HUES6 (cell line): ENCODE measurements around the gene EPB42.

Source experiments
- H3K27ac ChIP-seq: 2 replicates; pipeline ENCODE4 v1.7.0; 2013; ENCODE audit warnings: low read depth, mild to moderate bottlenecking, low read length, inconsistent platforms
- H3K27me3 ChIP-seq: 2 replicates; pipeline ENCODE4 v1.6.1; 2013; ENCODE audit warnings: low read length; ENCODE audit not compliant: control insufficient read depth, insufficient read depth
- H3K36me3 ChIP-seq: 2 replicates; pipeline ENCODE4 v1.6.1; 2013; ENCODE audit warnings: low read length; ENCODE audit not compliant: control insufficient read depth, insufficient read depth
- H3K4me1 ChIP-seq: 2 replicates; pipeline ENCODE4 v1.6.1; 2013; ENCODE audit warnings: low read length; ENCODE audit not compliant: control insufficient read depth, insufficient read depth
- H3K4me3 ChIP-seq: 2 replicates; pipeline ENCODE4 v1.5.1; 2013; ENCODE audit warnings: low read depth, low read length
- H3K9ac ChIP-seq: one replicate; pipeline ENCODE4 v1.6.1; 2013; ENCODE audit warnings: mild to moderate bottlenecking, low read length
- H3K9me3 ChIP-seq: 2 replicates; pipeline ENCODE4 v1.6.1; 2013; ENCODE audit warnings: low read depth, low read length; ENCODE audit not compliant: control insufficient read depth, insufficient read depth

The EPB42 gene

GRCh38 chr15:43211224-43211735, 9.5 kb downstream of the EPB42 start:
- Histone ChIP-seq H3K36me3 (no peaks in the 10 kb centered on the region), H3K9me3 (no peaks in the 10 kb centered on the region), H3K9ac (no peak overlapping the region), H3K27ac (no peak overlapping the region), H3K4me1 (no peaks in the 10 kb centered on the region), H3K27me3 (no peaks in the 10 kb centered on the region), H3K4me3 (no peak overlapping the region)

DNA sequence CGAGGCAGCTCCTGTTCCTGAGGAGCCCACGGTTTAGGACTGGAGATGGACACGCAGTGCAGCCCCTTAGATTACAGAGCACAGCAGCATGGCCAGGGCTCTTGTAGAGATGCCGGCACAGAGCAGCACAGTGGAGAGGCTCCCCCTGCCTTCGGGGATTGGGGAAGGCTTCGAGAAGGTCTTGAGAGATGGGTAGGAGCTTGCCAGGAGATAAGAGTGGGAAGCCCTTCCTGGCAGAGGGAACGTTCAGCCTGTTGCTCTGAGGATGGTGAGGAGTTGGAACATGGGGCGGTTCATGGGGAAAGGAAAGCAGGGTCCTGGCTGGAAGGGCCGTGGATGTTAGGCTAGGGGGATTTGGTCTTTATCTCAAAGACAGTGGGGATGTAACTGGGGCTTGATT, 10.0 kb downstream of the EPB42 start:
- H3K27ac ChIP-seq, result no peak overlapping the region
- no peaks in the 10 kb centered on the region for H3K4me1 ChIP-seq
- H3K27me3 ChIP-seq, result no peaks in the 10 kb centered on the region
- no peak overlapping the region for H3K4me3 ChIP-seq
- no peaks in the 10 kb centered on the region for H3K9me3 ChIP-seq
- H3K36me3 ChIP-seq, result no peaks in the 10 kb centered on the region
- no peak overlapping the region for H3K9ac ChIP-seq

DNA sequence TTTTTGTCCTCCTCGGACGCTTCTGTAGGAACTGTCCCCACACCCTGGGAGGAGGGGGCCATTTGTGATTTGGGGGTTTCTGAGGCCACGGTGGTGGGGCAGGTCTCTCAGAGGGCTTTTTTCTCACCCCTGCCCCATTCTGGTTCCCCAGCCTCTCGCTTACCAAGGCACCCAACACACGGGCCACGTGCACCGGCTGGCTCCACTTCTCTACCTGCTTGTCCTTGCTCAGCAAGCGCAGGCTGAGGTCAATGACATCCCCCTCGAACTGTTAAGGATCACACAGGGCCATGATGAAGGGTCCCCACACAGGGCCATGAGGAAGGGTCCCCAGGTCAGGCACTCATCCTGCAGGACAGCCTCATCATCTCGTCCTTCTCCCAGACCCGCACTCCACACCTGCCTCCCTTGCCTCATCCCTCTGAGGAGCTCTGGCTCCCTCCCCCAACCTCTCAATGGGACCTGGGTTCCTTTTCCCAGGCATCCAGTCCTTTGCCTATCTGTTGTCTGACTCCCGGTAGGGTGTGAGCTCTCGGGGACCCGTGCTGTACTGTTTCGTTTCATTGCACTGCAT, 10.6 kb downstream of the EPB42 start:
- H3K27ac ChIP-seq, result no peak overlapping the region
- no peak overlapping the region for H3K9ac ChIP-seq
- no peaks in the 10 kb centered on the region for H3K36me3 ChIP-seq
- no peak overlapping the region for H3K4me3 ChIP-seq
- no peaks in the 10 kb centered on the region for H3K9me3 ChIP-seq
- H3K4me1 ChIP-seq, result no peaks in the 10 kb centered on the region
- H3K27me3 ChIP-seq, result no peaks in the 10 kb centered on the region

DNA sequence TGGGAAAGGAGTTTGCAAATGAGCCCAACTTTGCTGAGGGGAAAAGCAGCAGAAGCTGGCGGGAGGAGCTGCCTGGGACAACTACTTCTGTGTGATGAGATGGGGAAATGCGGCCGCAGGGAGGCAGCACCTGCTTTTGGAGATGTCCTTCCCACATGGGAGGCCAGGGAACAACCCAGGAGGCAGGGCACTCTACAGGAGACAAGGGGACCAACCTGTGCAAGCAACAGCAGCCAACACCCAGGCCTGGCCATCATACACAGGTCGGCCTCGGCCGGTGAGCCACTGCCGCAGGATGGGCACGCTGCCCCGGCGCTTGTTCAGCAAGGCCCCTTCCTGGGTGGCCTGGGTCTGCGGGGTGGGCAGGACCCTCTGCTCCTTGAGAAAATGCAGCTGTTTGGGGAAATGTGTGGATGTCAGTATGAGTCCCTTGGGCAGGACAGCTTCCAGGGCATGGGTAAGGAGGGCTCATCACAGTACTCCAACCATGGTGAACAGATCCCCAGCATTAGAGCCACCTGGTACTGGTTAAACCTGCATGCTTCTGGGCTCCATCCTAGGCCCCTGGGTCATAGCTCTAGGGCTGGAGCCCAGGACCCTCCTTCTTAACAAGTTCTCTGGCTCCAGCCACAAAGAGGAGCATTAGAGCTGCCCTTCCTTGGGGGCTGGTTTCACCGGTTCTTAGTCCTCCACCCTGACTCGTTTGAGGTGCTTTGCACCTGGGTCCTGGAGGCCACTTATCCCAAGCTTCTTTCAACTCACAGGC, 11.6 kb downstream of the EPB42 start:
- H3K4me1 ChIP-seq, result no peaks in the 10 kb centered on the region
- H3K27ac ChIP-seq, result no peak overlapping the region
- no peaks in the 10 kb centered on the region for H3K36me3 ChIP-seq
- H3K9ac ChIP-seq, result no peak overlapping the region
- no peak overlapping the region for H3K4me3 ChIP-seq
- no peaks in the 10 kb centered on the region for H3K9me3 ChIP-seq
- no peaks in the 10 kb centered on the region for H3K27me3 ChIP-seq

- no peak overlapping the region for H3K4me3 ChIP-seq
- H3K27me3 ChIP-seq, result no peaks in the 10 kb centered on the region
- no peaks in the 10 kb centered on the region for H3K36me3 ChIP-seq
- no peaks in the 10 kb centered on the region for H3K4me1 ChIP-seq
- no peaks in the 10 kb centered on the region for H3K9me3 ChIP-seq
- no peak overlapping the region for H3K27ac ChIP-seq
- H3K9ac ChIP-seq, result no peak overlapping the region
Observed at GRCh38 chr15:43208052-43209002, 12.5 kb downstream of the EPB42 start.

GRCh38 chr15:43207024-43207423, 13.8 kb downstream of the EPB42 start:
- no peak overlapping the region for H3K9ac ChIP-seq
- H3K9me3 ChIP-seq, result no peaks in the 10 kb centered on the region
- no peaks in the 10 kb centered on the region for H3K4me1 ChIP-seq
- no peak overlapping the region for H3K27ac ChIP-seq
- H3K4me3 ChIP-seq, result no peak overlapping the region
- no peaks in the 10 kb centered on the region for H3K36me3 ChIP-seq
- no peaks in the 10 kb centered on the region for H3K27me3 ChIP-seq

DNA sequence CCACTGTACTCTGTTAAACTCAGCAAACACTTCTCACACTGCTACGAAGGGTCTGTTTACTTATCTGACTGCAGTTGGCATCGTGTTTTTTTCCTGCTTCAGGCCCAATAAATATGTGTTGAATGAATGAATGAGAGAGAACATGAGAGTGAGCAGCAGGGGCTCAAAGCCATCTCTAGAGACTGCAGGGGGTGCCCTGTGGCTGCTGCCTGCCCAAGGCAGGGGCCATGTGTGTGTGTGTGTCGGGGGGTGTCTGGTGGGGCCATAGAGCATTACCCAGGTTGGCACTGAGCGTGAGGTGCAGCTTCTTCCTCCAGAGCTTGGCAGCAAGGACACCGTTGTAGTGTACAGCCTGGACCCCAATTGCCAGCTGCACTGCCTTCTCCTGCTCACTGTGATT, 14.8 kb downstream of the EPB42 start:
- Histone ChIP-seq H3K4me1 (no peaks in the 10 kb centered on the region), H3K9ac (no peak overlapping the region), H3K36me3 (no peaks in the 10 kb centered on the region), H3K27me3 (no peaks in the 10 kb centered on the region), H3K27ac (no peak overlapping the region), H3K9me3 (no peaks in the 10 kb centered on the region), H3K4me3 (no peak overlapping the region)

- H3K9ac ChIP-seq, result no peak overlapping the region
- H3K27ac ChIP-seq, result no peak overlapping the region
- no peaks in the 10 kb centered on the region for H3K27me3 ChIP-seq
- no peaks in the 10 kb centered on the region for H3K36me3 ChIP-seq
- no peak overlapping the region for H3K4me3 ChIP-seq
- H3K9me3 ChIP-seq, result no peaks in the 10 kb centered on the region
- no peaks in the 10 kb centered on the region for H3K4me1 ChIP-seq
Observed at GRCh38 chr15:43204016-43204901, 16.6 kb downstream of the EPB42 start.

DNA sequence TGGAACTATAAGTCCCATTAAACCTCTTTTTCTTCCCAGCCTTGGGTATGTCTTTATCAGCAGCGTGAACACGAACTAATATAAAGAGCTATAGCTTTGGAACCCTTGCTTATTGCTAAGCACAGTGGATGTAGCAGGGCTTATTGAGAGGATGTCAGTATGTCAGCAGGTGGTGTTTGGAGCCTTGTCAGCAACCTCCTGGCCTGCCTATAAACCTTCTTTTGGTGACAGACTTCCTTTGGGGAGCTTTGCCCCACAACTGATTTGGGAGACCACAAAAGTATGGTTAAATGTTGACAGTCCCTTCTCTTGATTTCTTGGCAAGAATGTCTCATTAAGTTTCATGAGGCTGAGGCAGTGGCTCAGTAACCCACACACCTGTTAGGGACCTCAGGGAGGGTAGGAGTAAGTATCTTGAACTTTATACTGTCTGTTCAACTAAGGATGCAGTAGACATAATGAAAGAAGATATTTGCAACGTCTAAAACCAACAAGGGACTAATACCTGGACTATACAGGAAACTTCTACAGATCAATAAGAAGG, 20.8 kb downstream of the EPB42 start:
- H3K27ac ChIP-seq, result no peak overlapping the region
- no peaks in the 10 kb centered on the region for H3K4me1 ChIP-seq
- no peaks in the 10 kb centered on the region for H3K27me3 ChIP-seq
- H3K4me3 ChIP-seq, result no peak overlapping the region
- H3K9ac ChIP-seq, result no peak overlapping the region
- H3K9me3 ChIP-seq, result peaks cover 6% of the 10 kb centered on the region
- peaks cover 18% of the 10 kb centered on the region for H3K36me3 ChIP-seq

GRCh38 chr15:43198992-43199391, 21.8 kb downstream of the EPB42 start:
- no peaks in the 10 kb centered on the region for H3K4me1 ChIP-seq
- no peak overlapping the region for H3K9ac ChIP-seq
- no peak overlapping the region for H3K4me3 ChIP-seq
- peaks cover 6% of the 10 kb centered on the region for H3K9me3 ChIP-seq
- H3K27ac ChIP-seq, result no peak overlapping the region
- no peaks in the 10 kb centered on the region for H3K27me3 ChIP-seq
- peaks cover 26% of the 10 kb centered on the region for H3K36me3 ChIP-seq
